Skeletal muscle satellite cell (primary cell): Measurements from ENCODE around the gene KIRREL1.

ENCODE experiments used
- H3K27me3 ChIP-seq: 2 replicates; pipeline ENCODE4 v1.7.0; 2013; ENCODE audit warnings: low read length; ENCODE audit not compliant: control insufficient read depth, insufficient read depth
- H3K36me3 ChIP-seq: 2 replicates; pipeline ENCODE4 v1.7.0; 2013; ENCODE audit warnings: mild to moderate bottlenecking, control low read depth, low read length; ENCODE audit not compliant: insufficient read depth
- H3K4me1 ChIP-seq: 2 replicates; pipeline ENCODE4 v1.7.0; 2013; ENCODE audit warnings: low read length; ENCODE audit not compliant: control insufficient read depth, insufficient read depth
- H3K4me2 ChIP-seq: 2 replicates; pipeline ENCODE4 v1.7.0; 2013; ENCODE audit warnings: mild to moderate bottlenecking, low read length
- H3K4me3 ChIP-seq: 2 replicates; pipeline ENCODE4 v1.7.0; 2013; ENCODE audit warnings: low read length
- H3K9ac ChIP-seq: 2 replicates; pipeline ENCODE4 v1.7.0; 2013; ENCODE audit warnings: mild to moderate bottlenecking, low read depth, low read length, moderate library complexity
- H3K9me3 ChIP-seq: replicated peaks from 2 replicates; pipeline ENCODE4 v1.7.0; 2013; ENCODE audit warnings: mild to moderate bottlenecking, control low read depth, low read length

KIRREL1 gene

DNA sequence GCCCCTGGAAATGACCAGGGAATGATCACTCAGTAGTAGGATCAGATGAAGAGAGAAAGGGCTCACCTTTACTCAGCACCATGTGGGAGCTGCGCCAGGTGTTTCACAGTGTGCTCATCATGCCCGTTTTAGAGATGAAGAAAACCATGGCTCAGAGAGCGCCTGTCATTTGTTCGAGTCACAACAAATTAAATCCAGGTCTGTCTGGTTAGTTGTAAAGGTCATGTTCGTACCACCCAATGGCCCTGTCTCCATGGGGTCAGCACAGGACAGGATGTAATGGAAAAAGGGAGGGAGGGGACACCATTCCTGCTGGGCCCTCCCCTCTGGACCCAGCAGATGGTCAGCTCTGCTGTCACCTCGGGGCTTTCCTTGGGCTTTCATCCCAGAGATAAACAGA, 15.2 kb downstream of the KIRREL1 start:
- peaks cover 11% of the 10 kb centered on the region for H3K36me3 ChIP-seq
- no peaks in the 10 kb centered on the region for H3K27me3 ChIP-seq

DNA sequence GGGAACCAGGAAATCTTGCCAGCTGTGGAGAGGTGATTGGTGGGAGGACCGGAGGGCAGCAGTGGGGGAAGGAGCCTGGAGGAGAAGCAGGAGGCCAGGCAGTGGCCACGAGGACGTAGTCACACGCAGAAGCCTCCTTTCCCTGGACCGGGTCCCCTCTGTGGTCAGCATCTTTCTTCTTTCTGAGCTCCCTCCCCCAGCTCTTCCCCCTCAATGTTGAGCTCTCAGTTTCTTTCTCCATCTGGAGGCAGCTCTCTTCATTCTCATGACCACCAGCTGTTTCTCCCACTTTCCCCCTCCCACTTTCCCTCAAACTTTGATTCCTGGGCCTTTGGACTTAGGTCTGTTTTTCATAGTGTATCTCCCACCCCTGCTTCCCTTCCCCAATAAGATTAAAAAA, 18.3 kb downstream of the KIRREL1 start:
- H3K36me3 ChIP-seq, result peaks cover 6% of the 10 kb centered on the region
- peaks cover 74% of the 10 kb centered on the region for H3K4me1 ChIP-seq
- peak overlapping the region; percentile 79 for H3K4me2 ChIP-seq
- H3K9me3 ChIP-seq, result no peaks in the 10 kb centered on the region
- peak overlapping the region; percentile 84 for H3K9ac ChIP-seq
- no peaks in the 10 kb centered on the region for H3K27me3 ChIP-seq
- H3K4me3 ChIP-seq, result peak overlapping the region; percentile 42

More for the DNA sequence above, 15.2 kb downstream of the KIRREL1 start:
- Histone ChIP-seq H3K9me3 (no peaks in the 10 kb centered on the region), H3K4me3 (no peak overlapping the region), H3K4me2 (peak overlapping the region; percentile 79), H3K9ac (peak overlapping the region; percentile 84), H3K4me1 (peaks cover 73% of the 10 kb centered on the region)

DNA sequence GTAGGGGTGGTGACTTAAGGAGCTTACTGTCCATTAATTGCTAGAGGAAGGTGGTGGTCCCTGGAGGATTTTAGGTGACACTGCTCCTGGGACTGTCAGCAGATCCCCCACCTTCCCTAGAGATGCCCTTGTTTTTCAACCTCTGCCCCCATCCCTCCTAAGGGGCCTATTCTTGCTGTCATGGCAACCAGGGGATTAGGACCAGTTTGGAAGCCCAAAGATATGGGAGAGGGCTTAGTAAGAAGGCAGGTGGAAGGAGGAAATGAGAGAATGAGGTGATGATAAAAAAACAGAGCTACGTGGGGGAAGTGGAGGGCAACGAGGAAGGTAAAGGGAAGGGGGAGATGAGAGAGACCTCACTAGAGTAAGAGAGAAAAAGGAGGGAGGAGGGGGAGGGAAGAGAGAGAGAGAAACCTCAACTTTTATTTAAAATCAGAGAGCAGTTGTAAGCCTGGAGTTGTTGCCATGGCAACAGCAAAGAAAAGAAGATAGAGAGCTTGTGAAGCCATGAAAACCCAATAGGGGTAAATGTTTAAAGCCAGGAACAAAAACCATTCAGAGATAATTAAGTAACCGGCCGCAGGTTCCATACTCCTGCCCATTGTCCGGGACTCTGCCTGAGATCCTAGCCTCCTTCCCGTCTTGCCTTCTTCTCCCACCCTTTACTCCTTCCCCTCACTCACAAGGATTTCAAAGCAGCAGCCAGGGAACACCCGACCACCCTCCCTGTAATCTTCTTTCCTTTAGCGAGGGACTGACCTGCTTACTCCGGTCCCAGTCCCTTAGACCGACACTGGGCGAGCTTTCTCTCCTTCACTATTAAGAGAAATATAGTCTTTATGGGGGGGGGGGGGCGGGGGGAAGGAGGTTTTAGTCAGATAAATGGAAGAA, 20.6 kb downstream of the KIRREL1 start:
- H3K4me2 ChIP-seq, result no peak overlapping the region
- H3K4me3 ChIP-seq, result no peak overlapping the region
- no peaks in the 10 kb centered on the region for H3K9me3 ChIP-seq
- H3K36me3 ChIP-seq, result peaks cover 6% of the 10 kb centered on the region
- H3K4me1 ChIP-seq, result peaks cover 73% of the 10 kb centered on the region
- H3K27me3 ChIP-seq, result no peaks in the 10 kb centered on the region
- no peak overlapping the region for H3K9ac ChIP-seq

DNA sequence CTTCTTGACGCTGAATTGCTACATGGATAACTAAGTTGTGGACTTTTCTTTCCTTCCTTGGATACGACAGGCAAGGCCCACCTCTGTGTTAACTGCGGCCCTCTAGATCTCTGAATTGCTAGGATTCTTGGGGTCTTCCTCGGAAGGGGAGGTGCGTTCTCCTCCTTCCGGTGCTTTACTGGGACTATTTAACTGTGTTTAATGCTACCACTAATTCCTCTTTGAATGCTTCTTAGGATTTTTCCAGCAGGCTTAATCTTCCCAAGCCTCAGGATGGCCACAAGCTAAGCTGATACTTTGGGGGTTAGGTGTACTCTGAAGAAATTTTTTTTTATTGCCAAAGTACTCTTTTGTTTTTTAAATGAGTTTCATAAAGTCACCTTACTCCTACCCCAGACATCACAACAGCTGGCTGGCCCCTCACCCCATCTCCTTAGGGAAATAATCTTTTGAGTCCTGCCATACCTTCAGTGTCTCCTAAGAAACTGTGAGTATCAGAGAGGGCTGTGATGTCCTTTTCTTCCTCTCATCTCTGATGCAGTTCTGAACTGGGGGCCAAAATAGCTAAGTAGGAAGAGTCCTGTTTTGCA, 21.4 kb downstream of the KIRREL1 start:
- no peaks in the 10 kb centered on the region for H3K27me3 ChIP-seq
- peaks cover 6% of the 10 kb centered on the region for H3K36me3 ChIP-seq
- no peaks in the 10 kb centered on the region for H3K9me3 ChIP-seq
- H3K4me1 ChIP-seq, result peaks cover 72% of the 10 kb centered on the region
- no peak overlapping the region for H3K4me3 ChIP-seq
- no peak overlapping the region for H3K4me2 ChIP-seq
- no peak overlapping the region for H3K9ac ChIP-seq

DNA sequence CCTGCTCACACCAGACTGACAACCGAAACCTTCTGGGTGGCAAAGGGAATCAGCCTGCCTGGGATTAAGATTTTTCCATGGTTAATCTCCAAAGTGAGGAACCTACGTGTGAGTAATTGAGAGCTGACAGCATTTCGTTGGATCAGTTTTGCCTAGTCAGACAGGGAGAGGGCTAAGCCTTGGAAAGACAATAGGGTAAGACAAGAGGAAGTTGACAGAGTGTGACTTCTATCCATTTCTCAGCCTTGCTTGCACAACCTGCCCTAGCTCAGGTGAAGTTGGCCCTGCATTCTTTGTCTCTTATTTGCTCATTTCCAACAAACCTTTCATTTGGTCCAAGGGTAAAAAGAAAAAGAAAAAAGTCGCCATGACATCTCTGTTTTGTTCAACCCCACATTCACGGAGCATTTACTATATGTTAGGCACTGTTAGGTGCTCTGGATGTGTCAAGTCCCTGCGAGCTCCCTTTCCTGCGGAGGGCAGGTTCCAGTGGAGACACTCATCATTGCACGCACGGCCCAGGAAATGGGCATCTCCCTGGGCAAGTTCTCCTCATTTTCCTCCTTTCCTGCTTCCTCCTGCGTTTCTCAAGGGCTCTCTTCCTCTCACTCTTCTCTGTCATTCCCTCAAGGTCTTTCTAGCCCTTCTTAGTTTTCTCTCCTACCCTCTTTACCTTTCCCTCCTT, 23.3 kb downstream of the KIRREL1 start:
- no peak overlapping the region for H3K4me3 ChIP-seq
- no peaks in the 10 kb centered on the region for H3K9me3 ChIP-seq
- peaks cover 6% of the 10 kb centered on the region for H3K36me3 ChIP-seq
- H3K9ac ChIP-seq, result no peak overlapping the region
- no peak overlapping the region for H3K4me2 ChIP-seq
- H3K4me1 ChIP-seq, result peaks cover 75% of the 10 kb centered on the region
- no peaks in the 10 kb centered on the region for H3K27me3 ChIP-seq

DNA sequence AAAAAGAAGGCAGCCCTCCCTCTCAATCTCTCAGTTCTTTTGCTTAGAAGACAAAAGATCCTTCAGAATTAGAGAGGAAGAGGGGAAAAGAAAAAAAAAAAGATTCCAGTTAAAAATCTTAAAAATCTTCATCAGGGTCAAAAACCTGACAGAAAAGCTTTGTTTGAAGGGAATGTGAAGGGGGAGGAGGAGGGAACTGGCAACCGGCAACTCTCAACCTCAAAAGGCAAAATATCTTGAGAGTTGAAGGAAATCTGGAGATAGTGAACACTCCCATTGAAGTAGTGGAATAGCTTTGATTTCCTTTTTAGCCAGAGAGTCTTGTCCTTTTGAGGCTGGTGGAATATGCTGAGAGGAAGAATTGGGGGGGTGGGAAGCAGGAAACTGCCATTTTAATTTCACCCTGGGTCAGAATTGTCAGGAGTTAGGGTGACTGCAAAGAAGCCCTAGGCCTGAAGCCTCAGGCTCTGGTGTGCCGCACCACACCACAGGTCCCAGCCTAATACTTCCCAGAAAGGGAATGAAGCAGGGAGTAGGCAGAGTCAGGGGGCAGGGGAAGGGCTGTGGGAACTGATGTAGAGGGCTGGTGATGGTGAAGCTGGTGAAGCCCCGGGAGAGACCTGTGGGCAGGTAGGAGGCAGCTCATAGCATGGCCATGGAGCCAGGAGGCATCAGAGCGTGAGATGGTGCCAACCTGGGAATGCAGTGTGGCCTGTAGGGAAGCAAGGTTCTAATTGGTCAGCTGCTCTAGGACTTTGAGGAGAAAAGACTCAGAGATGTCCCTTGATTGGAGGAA, 24.6 kb downstream of the KIRREL1 start:
- no peak overlapping the region for H3K4me3 ChIP-seq
- no peak overlapping the region for H3K4me2 ChIP-seq
- H3K4me1 ChIP-seq, result peaks cover 78% of the 10 kb centered on the region
- peaks cover 4% of the 10 kb centered on the region for H3K36me3 ChIP-seq
- H3K27me3 ChIP-seq, result no peaks in the 10 kb centered on the region
- H3K9ac ChIP-seq, result peak overlapping the region; percentile 87
- H3K9me3 ChIP-seq, result no peaks in the 10 kb centered on the region

DNA sequence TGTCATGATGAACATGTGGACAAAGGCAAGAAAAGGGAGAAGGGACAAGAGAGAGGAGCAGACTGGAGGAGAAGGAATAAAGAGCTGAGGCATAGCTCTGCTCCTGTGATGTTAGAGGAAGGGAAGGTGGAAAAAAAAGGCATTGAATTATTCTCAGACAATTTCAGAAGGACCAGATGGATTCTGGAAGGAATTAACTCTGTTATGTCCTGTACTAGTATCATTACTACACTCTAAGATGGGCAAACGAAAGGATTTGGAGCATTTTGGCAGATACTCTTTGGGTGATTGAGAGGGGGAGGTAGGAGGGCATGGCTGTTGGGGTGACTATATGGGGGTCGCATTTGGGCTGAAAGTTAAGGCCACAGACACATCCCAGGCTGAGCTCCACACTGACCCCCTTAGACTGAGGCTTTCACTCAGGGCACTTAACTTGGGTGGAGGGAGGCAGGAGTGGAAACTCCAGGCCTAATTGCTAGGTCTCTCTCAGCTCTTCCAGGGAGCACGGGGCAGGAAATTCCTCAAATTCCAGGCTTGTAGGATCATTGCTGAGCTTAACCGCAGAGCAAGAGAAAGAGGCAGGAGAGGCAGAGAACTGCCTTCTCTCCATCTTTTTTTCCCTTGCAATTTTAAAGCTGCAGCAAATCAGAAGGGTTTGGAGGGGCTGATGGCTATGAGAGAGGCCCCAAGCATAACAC, 25.9 kb downstream of the KIRREL1 start:
- H3K4me1 ChIP-seq, result peaks cover 73% of the 10 kb centered on the region
- peak overlapping the region; percentile 87 for H3K9ac ChIP-seq
- peak overlapping the region; percentile 46 for H3K4me3 ChIP-seq
- no peaks in the 10 kb centered on the region for H3K27me3 ChIP-seq
- peaks cover 4% of the 10 kb centered on the region for H3K36me3 ChIP-seq
- peak overlapping the region; percentile 78 for H3K4me2 ChIP-seq
- no peaks in the 10 kb centered on the region for H3K9me3 ChIP-seq

DNA sequence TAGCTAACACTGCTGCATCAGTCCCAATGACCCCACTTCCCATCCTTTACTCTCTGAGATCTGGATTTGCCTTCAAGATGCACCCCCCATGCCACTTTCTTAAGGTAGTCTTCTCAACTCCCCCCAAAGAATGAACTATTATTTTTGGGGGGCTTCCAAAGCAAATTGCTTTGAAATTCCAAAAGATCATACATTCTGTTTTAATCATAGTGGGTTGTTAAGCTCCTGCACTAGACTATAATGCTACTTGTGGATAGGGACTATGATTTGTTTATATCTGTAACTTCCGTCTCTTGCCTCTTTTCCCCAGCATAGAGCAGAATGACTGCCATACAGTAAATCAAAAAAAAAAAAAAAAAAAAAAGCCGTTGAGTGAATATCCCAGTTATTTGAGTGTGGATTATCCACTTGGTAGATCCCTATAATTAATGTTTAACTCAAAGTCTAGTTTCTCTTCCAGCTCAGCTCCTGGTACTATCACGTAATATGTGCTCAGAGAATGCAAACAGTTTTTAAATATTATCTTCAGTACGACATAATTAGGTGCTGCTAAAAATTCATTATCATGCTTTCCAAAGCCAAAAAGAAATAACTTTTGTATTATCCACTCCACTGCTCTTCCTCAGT, 26.9 kb downstream of the KIRREL1 start:
- Histone ChIP-seq H3K4me1 (peaks cover 79% of the 10 kb centered on the region), H3K27me3 (no peaks in the 10 kb centered on the region), H3K4me3 (peak overlapping the region; percentile 46)

DNA sequence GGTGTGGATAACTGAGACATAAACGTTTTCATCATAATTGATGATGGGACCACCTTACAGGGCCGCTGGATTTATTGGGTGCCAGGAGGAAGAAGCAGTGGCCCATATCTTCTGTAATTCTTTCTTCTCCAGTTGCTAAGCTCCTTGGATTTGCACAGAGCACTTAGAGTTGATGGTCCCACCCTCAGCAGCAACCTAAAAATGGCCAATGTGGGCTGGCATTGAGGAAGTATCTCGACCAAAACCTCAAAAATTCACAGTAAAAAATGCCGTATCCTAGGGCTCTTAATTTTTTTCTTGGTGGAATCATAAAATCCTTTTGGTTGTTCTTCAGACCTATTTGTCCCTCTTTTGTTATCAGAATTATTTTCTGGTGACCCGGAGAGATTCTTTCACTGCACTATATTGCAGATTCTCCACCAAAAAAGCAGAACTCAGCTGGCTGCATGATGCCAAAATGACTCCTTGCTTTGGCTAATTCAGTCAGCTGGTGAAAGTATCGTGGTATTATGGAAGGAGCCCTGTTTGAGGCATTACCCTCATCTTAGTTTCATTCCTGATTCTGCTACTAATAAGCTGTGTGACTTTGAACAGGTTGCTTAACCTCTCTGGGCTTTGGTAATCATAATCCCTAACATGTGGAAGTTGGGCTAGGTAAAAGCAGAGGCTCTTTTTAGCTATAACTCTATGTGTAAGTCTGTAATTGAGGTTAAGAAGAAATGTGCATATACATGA, 27.6 kb downstream of the KIRREL1 start:
- Histone ChIP-seq H3K4me2 (peak overlapping the region; percentile 78), H3K36me3 (peaks cover 4% of the 10 kb centered on the region), H3K27me3 (no peaks in the 10 kb centered on the region), H3K4me1 (peaks cover 82% of the 10 kb centered on the region), H3K9ac (peak overlapping the region; percentile 87), H3K4me3 (peak overlapping the region; percentile 23), H3K9me3 (no peaks in the 10 kb centered on the region)

More for the DNA sequence above, 26.9 kb downstream of the KIRREL1 start:
- peak overlapping the region; percentile 78 for H3K4me2 ChIP-seq
- no peaks in the 10 kb centered on the region for H3K9me3 ChIP-seq
- H3K9ac ChIP-seq, result peak overlapping the region; percentile 87
- H3K36me3 ChIP-seq, result peaks cover 4% of the 10 kb centered on the region

DNA sequence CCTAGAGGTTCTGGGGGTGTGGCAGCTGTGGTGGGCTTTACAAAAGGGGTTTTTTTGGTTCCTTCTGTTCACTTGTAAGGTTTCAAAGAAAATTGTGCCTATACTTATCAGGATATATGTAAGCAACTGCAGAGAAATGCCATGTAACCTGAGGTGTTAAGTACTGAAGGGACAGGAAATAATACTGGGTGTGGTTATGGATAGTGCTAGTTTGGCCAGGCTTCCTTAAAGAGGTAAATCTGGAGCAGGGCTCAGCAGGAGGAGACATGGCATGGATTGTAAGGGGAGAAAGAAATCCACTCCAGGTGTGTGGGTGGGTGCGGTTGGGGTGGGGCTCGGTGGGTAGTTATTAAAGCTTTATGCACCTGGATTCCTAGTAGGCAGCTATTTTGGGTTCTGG, 28.3 kb downstream of the KIRREL1 start:
- H3K4me3 ChIP-seq, result no peak overlapping the region
- H3K9ac ChIP-seq, result peak overlapping the region; percentile 87
- no peaks in the 10 kb centered on the region for H3K9me3 ChIP-seq
- peaks cover 77% of the 10 kb centered on the region for H3K4me1 ChIP-seq
- H3K36me3 ChIP-seq, result peaks cover 10% of the 10 kb centered on the region
- H3K27me3 ChIP-seq, result no peaks in the 10 kb centered on the region
- peak overlapping the region; percentile 78 for H3K4me2 ChIP-seq
